Activated T-helper 1 cell treated with anti-CD3 and anti-CD28 coated beads, Interleukin-2, amount 50 U/mL, for 16 hours (primary cell): Measurements from ENCODE around the gene TPRN.

Source experiments
- DNase-seq, 2 donors: peaks; one replicate each; pipeline ENCODE4 v3.0.0-alpha.2; 2020; ENCODE audit warnings: low read depth in 1 of 2, low spot score in 1 of 2

The TPRN gene

GRCh38 chr9:137175345-137175961, 25.1 kb downstream of the TPRN start:
- DNase-seq = no peak

GRCh38 chr9:137174722-137175293, 25.7 kb downstream of the TPRN start:
- no peak for DNase-seq

DNA sequence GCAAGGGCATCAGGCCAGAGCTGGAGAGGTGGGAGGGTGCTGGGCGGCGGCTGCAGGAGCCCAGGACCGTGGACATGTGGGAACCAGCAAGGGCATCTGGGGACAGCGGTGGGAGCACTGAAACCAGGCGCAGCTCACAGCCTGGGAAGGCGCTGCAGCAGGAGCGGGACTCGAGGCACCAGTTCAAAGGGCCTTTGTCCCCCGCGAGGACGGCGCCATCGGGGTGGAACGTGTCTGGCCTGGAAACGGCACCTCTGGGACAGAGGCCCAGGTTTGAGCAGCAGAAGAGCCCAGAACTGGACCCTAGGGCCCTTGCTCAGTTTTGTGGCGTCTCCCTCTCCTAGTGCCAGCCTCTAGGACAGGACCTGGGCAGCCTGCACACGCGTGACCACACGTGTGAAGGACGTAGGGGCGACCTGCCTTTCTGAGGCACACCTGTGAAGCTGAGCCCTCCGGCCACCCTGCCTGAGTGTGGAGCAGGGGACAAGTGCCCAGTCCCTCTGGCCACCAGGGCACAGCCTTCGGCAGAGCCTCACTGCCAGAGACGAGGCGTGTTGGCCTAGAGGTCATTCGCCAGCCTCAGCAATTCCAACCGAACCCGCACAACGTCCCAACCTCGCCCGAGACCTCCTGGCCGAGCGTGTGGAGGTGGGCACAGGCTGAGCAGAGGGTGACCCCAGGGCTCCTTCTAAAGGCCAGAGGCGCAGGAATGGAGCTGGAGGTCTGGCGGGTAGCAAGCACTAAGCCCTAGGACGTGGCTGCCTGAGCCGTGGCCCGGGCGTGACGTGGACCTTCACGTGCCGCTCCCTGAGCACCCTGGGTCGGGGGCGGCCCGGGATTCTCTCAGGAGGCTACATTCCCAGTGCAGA, 26.5 kb downstream of the TPRN start:
- no peak for DNase-seq

- DNase-seq = no peak
Measured at GRCh38 chr9:137172901-137173795, 27.4 kb downstream of the TPRN start.

DNA sequence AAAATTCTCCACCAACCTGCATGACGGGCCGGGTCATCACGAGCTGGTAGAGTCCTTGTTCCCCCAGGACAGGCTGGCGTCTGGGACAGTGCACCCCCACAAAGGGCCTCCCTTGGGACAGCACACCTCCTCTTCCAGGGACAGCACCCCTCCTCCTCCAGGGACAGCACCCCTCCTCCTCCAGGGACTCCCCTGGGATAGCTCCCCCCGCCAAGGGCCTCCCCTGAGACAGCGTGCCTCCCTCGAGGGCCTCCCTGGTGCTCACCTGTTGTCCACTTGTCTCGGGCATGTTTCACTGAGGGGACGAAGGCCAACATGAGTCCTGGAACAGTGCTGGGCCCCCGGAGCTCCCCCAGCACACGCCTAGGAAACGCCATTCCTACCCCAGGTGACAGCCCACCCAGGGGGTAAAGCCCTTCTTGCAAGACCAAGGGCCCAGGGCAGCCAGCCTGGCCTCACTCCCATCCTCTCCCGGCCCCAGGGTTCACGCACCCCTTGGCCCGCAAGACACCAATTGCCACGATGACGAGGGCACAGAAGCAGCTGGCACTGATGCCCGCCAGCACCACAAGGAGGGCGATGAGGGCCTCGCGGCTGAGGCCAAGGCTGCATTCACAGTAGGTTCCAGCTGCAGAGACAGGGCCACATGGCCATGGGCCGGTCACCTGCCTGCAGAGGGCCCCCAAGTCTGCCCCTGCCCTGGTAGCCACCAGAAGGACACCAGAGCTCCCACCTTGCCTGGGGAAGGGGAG, 29.2 kb downstream of the TPRN start:
- DNase-seq = no peak

- no peak for DNase-seq
Measured at GRCh38 chr9:137170486-137171148, 29.9 kb downstream of the TPRN start.

DNA sequence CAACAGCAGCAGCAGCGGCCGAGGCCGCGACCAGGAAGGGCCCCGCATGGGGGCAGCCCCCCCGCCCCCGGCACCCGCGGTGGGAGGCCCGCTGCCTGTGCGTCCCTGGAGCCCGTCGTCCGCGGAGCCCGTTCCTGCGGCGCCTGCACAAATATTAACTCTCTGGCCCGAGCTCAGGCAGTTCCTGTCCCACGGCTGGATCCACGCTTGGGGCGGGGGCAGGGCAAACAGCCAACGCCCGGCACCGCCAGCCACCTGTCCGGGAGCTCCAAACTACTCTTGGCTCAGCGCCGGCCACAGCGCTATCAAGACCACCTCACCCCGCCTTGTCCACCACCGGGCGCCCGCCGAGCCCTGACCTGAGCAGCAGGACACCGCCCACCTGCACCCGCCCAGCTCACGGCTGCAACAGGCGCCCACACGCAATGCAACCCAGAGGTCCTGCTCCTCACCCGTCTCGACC, 30.6 kb downstream of the TPRN start, which contains the start of gene LRRC26:
Gene LRRC26, minus strand, starts transcription at position 156 of the 463 bp plus-strand sequence. Its CDS starts 108 bp downstream, at position 48.
- no peak for DNase-seq

- no peak for DNase-seq
Measured at GRCh38 chr9:137168904-137169856, 31.4 kb downstream of the TPRN start.

- DNase-seq = no peak
Measured at GRCh38 chr9:137168573-137168903, 32.0 kb downstream of the TPRN start.

- no peak for DNase-seq
Measured at GRCh38 chr9:137167747-137168572, 32.6 kb downstream of the TPRN start.

DNA sequence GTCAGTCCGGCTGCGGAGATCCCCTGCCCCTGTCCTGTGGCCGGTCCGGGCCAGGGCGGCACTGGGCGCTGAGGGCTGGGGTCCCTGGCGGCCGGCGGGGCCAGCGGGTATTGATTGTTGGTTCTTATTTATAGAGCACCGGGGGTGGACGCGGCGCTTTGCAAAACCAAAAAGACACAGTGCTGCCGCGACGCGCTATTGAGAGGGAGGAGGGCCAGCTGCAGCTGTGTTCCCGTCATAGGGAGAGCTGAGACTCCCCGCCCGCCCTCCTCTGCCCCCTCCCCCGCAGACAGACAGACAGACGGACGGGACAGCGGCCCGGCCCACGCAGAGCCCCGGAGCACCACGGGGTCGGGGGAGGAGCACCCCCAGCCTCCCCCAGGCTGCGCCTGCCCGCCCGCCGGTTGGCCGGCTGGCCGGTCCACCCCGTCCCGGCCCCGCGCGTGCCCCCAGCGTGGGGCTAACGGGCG, 33.2 kb downstream of the TPRN start:
- no peak for DNase-seq

GRCh38 chr9:137166380-137167229, 33.9 kb downstream of the TPRN start:
- DNase-seq = no peak

GRCh38 chr9:137165250-137165836, 35.2 kb downstream of the TPRN start:
- DNase-seq = no peak

DNA sequence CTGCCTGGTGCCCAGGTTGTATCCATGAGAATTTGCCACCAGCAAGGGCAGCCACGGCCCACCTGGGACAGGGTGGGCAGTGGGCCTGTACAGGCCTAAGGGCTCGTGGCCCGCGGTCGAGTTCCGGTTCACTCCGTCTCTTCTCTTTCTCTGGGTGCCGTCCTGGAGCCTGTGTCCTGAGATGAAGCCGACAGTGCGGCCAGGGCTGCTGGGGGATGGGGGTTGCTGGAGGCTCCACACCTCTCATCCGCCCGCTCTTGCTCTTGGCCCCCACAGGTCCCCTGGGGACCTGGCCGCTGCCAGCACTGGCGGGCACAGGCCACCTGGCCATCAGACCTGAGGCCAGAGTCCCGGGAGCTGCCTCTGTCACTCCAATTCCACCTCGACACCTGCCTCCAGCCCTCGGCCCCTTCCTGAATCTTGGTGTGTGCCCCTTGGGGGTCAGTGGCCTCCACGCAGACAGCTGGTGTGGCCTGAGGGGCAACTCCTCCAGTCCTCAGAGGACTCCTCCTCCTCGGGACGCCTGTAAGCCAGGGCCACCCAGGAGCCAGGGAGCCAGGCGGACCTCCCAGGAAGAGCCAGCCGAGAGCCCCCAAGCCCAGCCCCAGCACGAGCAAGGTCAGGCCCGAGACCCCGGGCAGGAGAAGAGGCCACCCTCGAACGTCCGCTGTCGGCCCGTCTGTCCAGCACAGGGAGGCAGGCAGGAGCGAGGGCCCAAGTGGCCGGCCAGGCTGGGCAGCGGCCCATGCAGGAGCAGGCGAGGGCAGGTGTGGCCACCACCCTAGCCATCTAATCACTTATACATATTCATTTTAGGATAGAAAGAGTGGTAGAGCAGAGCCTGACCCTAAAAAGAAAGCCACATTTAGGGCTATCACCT, 35.9 kb downstream of the TPRN start:
- DNase-seq = no peak

GRCh38 chr9:137163805-137164204, 36.7 kb downstream of the TPRN start:
- no peak for DNase-seq

- DNase-seq = no peak
Measured at GRCh38 chr9:137163365-137163715, 37.2 kb downstream of the TPRN start.
